Hippocampal formation (tissue), 2 donors: Measurements from ENCODE around the gene BARHL1.

Source experiments
- DNase-seq, 2 donors: peaks; one replicate each; lab custom pipeline; 2025; lab: John Stamatoyannopoulos, UW

BARHL1 gene

GRCh38 chr9:132615774-132616173 is 33.4 kb downstream of the BARHL1 start:
- DNase-seq = no peak

- DNase-seq = no peak
Observed at GRCh38 chr9:132616725-132617124, 34.3 kb downstream of the BARHL1 start.

GRCh38 chr9:132622159-132622558 is 39.8 kb downstream of the BARHL1 start:
- no peak for DNase-seq

GRCh38 chr9:132626285-132626684 is 43.9 kb downstream of the BARHL1 start:
- no peak for DNase-seq

GRCh38 chr9:132627106-132627505 is 44.7 kb downstream of the BARHL1 start:
- DNase-seq = no peak

- DNase-seq = no peak
Observed at GRCh38 chr9:132627594-132627993, 45.2 kb downstream of the BARHL1 start.

- DNase-seq = no peak
Observed at GRCh38 chr9:132628746-132629145, 46.3 kb downstream of the BARHL1 start.

- DNase-seq = no peak
Observed at GRCh38 chr9:132630116-132630515, 47.7 kb downstream of the BARHL1 start.

DNA sequence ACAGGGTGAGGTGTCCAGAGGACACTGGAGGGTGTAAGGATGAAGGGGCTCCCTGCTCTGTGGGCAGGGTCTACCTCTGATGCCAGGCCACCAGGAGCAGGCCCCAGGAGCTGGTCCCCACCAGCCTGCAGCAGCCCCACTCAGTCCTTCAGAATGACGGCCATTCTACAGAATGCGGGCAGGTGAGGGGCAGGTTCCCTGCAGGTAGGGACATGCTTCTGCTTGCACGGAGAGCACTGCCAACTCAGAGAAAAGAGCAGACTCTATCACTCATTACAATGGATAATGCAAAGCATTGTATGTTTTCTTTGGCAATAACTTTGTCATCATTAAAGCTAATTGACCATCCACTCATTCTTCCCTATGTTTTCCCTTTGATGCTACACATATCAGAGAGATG is 48.4 kb downstream of the BARHL1 start:
- DNase-seq = no peak

DNA sequence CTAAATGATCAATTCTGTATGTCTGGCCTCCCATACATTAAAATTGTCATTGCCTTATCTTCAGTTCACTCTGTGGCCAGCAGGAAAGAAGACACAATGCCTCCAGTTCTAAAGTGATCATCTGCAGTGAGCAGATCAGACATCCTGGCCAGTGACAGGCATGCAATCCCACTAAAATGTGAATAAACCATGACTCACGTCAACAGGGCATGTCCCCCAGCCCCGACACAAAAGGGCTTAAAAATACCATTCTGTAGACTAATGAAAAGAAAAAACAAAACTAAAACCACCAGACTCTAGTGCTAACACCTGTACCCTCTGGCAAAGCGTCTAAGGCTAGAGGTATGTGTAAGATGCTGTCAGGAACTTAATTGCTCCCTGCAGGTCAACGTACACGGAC is 48.9 kb downstream of the BARHL1 start:
- no peak for DNase-seq

- no peak for DNase-seq
Observed at GRCh38 chr9:132631685-132632084, 49.3 kb downstream of the BARHL1 start.

DNA sequence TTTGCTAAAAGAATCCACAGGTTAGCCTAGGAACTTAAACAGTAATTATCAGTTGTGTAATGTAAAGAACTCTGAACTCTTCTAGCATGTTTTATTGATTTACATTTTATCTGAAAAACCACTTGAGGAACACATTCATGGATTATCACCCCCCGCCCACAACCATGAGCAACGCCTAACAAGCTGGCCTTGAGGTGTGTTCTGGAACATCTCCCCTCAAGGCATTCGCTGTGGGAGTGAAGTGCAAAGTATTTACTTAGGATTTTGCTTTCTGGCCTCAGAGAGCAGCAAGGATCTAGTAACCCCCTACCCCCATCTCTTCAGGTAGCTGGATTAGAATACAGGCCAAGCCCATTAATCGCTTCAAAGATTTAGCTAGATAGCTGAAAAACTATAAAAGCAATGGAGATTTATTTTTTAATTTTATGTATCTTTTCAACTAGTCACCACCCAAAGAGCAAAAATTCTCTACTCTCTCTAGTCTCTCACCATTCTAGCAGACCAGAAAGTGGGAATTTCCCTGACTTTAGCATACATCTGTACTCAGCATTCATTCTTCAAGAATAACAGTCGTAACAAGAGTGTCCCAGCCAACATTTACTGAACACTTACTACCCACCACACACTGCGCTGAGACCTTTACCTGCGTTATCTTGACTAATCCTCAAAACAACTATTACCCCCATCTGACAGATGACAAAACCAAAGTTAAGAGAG is 50.2 kb downstream of the BARHL1 start:
- no peak for DNase-seq

DNA sequence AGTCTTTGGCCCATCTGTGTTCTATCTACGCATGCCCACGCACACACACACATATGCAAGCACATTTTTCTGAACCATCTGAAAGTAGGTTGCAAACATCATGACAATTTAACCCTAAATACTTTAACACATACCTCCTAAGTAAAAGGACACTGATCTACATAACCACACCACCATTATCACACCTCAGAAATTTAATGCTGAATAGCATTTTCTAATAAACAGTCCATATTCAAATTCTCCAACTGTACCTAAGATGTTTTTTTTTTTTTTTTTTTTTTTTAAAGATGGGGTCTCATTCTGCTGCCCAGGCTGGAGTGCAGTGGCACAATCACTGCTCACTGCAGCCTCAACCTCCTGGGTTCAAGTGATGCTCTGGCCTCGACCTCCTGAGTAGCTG is 51.9 kb downstream of the BARHL1 start:
- DNase-seq = no peak

DNA sequence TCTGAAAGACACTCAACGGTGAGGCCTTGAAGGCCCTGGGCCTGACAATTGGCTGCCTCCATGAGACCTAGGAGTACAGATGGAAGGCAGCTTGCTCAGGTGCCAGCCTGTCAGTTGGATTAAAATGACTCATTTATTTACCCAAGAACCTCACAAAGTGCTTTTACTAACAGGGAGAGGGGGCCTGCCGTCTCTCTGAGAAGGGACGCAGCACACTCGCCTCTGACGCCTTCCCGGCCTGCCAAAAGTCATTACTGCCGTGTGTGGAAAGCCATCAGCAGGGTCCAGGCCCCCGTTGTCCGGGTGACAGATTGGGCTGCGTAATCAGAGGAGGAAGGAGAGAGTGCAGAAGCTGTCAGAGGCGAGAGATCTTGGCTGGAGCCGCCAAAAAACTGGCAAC is 54.9 kb downstream of the BARHL1 start:
- DNase-seq = no peak

DNA sequence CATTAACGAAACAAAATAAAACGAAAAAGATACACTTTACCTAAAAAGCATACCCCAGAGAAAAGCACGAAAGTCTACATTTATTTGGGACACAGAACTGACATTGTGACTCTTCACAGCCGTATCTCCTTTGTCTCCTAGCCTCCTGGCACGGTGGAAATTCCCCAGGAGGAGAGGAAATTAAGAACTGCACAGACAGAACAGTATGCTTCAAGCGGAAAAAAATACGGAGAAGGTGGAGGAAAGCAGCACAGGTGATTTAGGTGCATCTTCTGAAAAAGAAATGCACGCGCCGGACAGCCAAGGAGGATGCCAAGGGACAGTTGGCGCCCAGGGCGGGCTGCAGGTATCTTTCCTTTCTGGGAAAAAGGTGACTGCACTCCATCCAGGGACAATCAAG is 55.4 kb downstream of the BARHL1 start:
- no peak for DNase-seq

- no peak for DNase-seq
Observed at GRCh38 chr9:132638240-132638639, 55.8 kb downstream of the BARHL1 start.

GRCh38 chr9:132639322-132639721 is 56.9 kb downstream of the BARHL1 start:
- DNase-seq = no peak
